Neural cell (in vitro differentiated cells): ENCODE results near the gene IQGAP1.

Source experiments
- CTCF ChIP-seq: fragments of 450-650 bp; IDR thresholded peaks from 2 replicates; pipeline ENCODE4 v1.5.1; 2014; ENCODE audit warnings: antibody characterized with exemption, mild to moderate bottlenecking, moderate library complexity; ENCODE audit not compliant: poor library complexity, severe bottlenecking
- RAD21 ChIP-seq: fragments of 450-650 bp; conservative IDR thresholded peaks from 2 replicates; pipeline ENCODE4 v1.6.1; 2014; ENCODE audit warnings: antibody characterized with exemption, mild to moderate bottlenecking, moderate library complexity

GRCh38 chr15:90539789-90540188, 151.7 kb downstream of the IQGAP1 start:
- no peak for TF ChIP-seq CTCF
- no peak for TF ChIP-seq RAD21
